ENCODE results near the gene SLC51A. TPM values are rescaled to one million over a fixed set of nuclear protein-coding genes. Genes with fewer than 3 reads are reported as not detected.
"Not testable (repeated sequence)": the region's sequence is repeated elsewhere in the genome, so short reads cannot be mapped to it uniquely, and the experiment has no call there.

SLC51A gene
- total and polyA plus RNA-seq, 8 donors, result 1.2 to 10.4 (median 7.9) TPM; not detected in 1

DNA sequence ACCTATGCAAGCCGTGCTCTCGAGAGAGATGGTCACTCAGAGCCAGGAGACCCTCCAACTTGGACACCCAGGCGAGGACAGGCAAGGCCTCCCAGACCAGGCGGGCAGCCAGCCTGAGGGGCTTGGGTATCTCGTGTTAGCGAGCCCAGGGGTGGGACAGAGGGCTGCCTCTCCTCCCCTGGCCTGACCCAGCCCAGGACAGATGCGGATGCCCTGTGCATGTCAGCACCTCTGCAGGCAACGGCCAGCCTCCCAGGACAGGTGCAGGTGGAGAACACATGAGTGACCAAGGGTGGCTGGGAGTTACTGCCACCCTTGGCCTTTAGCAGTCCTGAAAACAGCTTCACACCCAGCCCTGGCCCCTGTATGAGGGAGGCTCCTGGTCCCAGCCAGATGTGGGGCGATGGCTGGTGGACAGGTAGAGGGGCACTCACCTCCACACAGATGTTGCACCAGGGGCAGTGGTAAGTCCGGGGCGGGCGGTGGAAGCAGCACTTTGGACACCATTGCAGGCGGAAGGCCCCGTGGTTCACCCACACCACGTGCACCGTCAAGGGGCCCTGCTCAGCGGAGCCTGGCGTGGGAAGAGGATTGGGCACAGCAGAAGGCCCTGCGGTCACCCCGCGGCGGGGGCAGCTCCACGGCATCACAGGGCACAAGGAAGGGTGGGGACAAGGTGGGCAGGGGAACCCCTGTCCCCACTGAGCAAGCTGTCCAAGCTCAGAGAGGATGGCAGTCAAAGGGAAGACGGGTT, 7.2 kb upstream of the SLC51A start:
- ATAC-seq (no peak), DNase-seq (peak in 1 of 4 donors; percentile 73)
- TF ChIP-seq, protein P1, sequence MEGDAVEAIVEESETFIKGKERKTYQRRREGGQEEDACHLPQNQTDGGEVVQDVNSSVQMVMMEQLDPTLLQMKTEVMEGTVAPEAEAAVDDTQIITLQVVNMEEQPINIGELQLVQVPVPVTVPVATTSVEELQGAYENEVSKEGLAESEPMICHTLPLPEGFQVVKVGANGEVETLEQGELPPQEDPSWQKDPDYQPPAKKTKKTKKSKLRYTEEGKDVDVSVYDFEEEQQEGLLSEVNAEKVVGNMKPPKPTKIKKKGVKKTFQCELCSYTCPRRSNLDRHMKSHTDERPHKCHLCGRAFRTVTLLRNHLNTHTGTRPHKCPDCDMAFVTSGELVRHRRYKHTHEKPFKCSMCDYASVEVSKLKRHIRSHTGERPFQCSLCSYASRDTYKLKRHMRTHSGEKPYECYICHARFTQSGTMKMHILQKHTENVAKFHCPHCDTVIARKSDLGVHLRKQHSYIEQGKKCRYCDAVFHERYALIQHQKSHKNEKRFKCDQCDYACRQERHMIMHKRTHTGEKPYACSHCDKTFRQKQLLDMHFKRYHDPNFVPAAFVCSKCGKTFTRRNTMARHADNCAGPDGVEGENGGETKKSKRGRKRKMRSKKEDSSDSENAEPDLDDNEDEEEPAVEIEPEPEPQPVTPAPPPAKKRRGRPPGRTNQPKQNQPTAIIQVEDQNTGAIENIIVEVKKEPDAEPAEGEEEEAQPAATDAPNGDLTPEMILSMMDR (IDR thresholded peaks at IDR 0.05), result no peak
- Histone ChIP-seq H3K9me3 (no peaks in the 10 kb centered on the region), H3K36me3 (no peaks in the 10 kb centered on the region), H3K4me3 (no peak overlapping the region), H3K4me1 (peaks cover 0 to 15% of the 10 kb centered on the region in 2 donors), H3K27me3 (peaks cover 0 to 29% of the 10 kb centered on the region in 2 donors), H3K27ac (no peak overlapping the region)
- intact Hi-C loops (cut with DNase I), result no loop called here

GRCh38 chr3:196209944-196210672, 6.2 kb upstream of the SLC51A start:
- H3K9me3 ChIP-seq; intact Hi-C loops (cut with DNase I); H3K4me3 ChIP-seq; ATAC-seq; H3K4me1 ChIP-seq; H3K27ac ChIP-seq; H3K36me3 ChIP-seq: not testable (repeated sequence)
- DNase-seq, result peak in 1 of 4 donors; percentile 28
- peaks cover 0 to 35% of the 10 kb centered on the region in 2 donors for H3K27me3 ChIP-seq

GRCh38 chr3:196210673-196211556, 5.4 kb upstream of the SLC51A start, which contains the start of gene ZDHHC19:
Gene ZDHHC19 (minus strand): TSS chr3:196211400. CDS start chr3:196211315, 85 bp downstream.
- peak in 1 of 4 donors; percentile 57 for DNase-seq
- no peaks in the 10 kb centered on the region for H3K36me3 ChIP-seq
- TF ChIP-seq, protein P1 (IDR thresholded peaks at IDR 0.05), result no peak
- peaks cover 0 to 12% of the 10 kb centered on the region in 2 donors for H3K4me1 ChIP-seq
- H3K9me3 ChIP-seq, result no peaks in the 10 kb centered on the region
- H3K4me3 ChIP-seq, result no peak within 1 kb of the TSS
- H3K27me3 ChIP-seq, result peaks cover 0 to 43% of the 10 kb centered on the region in 2 donors
- no peak within 1 kb of the TSS for H3K27ac ChIP-seq
- intact Hi-C loops (cut with DNase I), result no loop called here
- no peak for ATAC-seq

DNA sequence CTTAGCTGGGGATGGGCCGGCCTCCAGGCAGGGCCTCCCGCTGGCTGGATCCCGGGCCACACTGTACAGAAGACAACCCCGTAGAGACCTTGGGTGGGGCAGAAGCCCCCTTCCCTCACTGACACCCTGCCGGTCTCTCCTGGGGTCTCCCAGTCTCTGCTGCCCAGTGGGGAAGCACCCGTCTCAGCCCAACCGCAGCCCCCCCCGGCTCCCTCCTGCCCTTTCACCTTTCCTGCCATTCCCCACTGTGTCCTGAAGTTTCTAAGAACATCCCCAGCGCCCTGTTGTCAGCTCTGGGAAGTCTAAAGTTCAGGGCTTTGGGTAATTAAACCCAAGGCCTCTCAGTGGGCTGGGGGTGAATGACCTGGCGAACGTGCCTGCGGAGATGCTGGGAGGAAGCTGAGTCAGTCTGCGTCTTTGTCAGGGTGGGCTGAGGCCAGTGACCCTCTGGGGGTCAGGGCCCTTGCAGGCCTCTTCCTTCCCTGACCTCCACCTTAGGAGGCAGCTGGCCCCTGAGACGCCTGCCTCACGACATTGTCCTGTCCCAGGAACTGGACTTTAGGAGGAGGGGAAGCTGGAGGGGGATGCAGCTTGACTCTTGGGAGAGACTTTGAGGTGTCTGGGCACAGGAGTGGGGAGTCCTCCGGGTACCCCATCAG, 1.4 kb upstream of the SLC51A start:
- no peaks in the 10 kb centered on the region for H3K9me3 ChIP-seq
- no peaks in the 10 kb centered on the region for H3K36me3 ChIP-seq
- H3K27ac ChIP-seq, result no peak overlapping the region
- intact Hi-C loops (cut with DNase I), result no loop called here
- ATAC-seq (no peak), DNase-seq (no peak)
- no peak overlapping the region for H3K4me3 ChIP-seq
- TF ChIP-seq, protein P1 (IDR thresholded peaks at IDR 0.05), result no peak
- H3K27me3 ChIP-seq, result peaks cover 0 to 28% of the 10 kb centered on the region in 2 donors
- peaks cover 8 to 36% of the 10 kb centered on the region in 2 donors for H3K4me1 ChIP-seq

GRCh38 chr3:196215493-196216020, 777 bp upstream of the SLC51A start:
- TF ChIP-seq, protein P1 (IDR thresholded peaks at IDR 0.05), result no peak

More at GRCh38 chr3:196215493-196216020, 777 bp upstream of the SLC51A start:
- DNase-seq, result no peak
- peaks cover 0 to 28% of the 10 kb centered on the region in 2 donors for H3K27me3 ChIP-seq
- no peak for ATAC-seq
- H3K36me3 ChIP-seq, result no peaks in the 10 kb centered on the region
- H3K4me3 ChIP-seq, result no peak overlapping the region
- no peaks in the 10 kb centered on the region for H3K9me3 ChIP-seq
- intact Hi-C loops (cut with DNase I), result no loop called here
- H3K27ac ChIP-seq, result no peak overlapping the region
- peaks cover 8 to 38% of the 10 kb centered on the region in 2 donors for H3K4me1 ChIP-seq

All from left lung (tissue), 10 donors.